GM18517 (cell line): ENCODE data around the gene HPD.
"Not testable (repeated sequence)": the region's sequence is repeated elsewhere in the genome, so short reads cannot be mapped to it uniquely, and the experiment has no call there.

Experiments used
- ATAC-seq: cut with Tn5 transposase; IDR thresholded peaks from one replicate; pipeline ENCODE4 v1.9.1; 2021; ENCODE audit warnings: mild to moderate bottlenecking, moderate library complexity; ENCODE audit not compliant: unreplicated experiment

Gene HPD

GRCh38 chr12:121858662-121859572 is at the start of gene HPD:
Gene HPD, minus strand, starts transcription at chr12:121858859. Its CDS starts 36 bp downstream, at chr12:121858823.
- no peak for ATAC-seq

- no peak for ATAC-seq
These were observed 47.1 kb upstream of the HPD start for GRCh38 chr12:121905746-121906145.

- no peak for ATAC-seq
These were observed 44.5 kb upstream of the HPD start for GRCh38 chr12:121903202-121903601.

GRCh38 chr12:121899590-121899989 is 40.9 kb upstream of the HPD start:
- no peak for ATAC-seq

GRCh38 chr12:121898287-121898686 is 39.6 kb upstream of the HPD start:
- no peak for ATAC-seq

- ATAC-seq, result no peak
These were observed 36.0 kb upstream of the HPD start for GRCh38 chr12:121894633-121895032.

- no peak for ATAC-seq
These were observed 35.4 kb upstream of the HPD start for GRCh38 chr12:121893961-121894460.

- ATAC-seq, result no peak
These were observed 34.3 kb upstream of the HPD start for GRCh38 chr12:121892673-121893561.

GRCh38 chr12:121889661-121890060 is 31.0 kb upstream of the HPD start:
- not testable (repeated sequence) for ATAC-seq

- no peak for ATAC-seq
These were observed 30.6 kb upstream of the HPD start for GRCh38 chr12:121889274-121889624.

GRCh38 chr12:121888478-121889273 is 30.0 kb upstream of the HPD start, which contains the start of gene PSMD9:
Gene PSMD9, plus strand, starts transcription at chr12:121888790. Its CDS starts 67 bp downstream, at chr12:121888857.
- ATAC-seq, result peak; percentile 87

GRCh38 chr12:121888083-121888477 is 29.4 kb upstream of the HPD start:
- ATAC-seq, result no peak

- ATAC-seq, result not testable (repeated sequence)
These were observed 26.5 kb upstream of the HPD start for GRCh38 chr12:121885129-121885528.

- ATAC-seq, result no peak
These were observed 24.6 kb upstream of the HPD start for GRCh38 chr12:121883315-121883660.

- not testable (repeated sequence) for ATAC-seq
These were observed 17.4 kb upstream of the HPD start for GRCh38 chr12:121876080-121876447.

GRCh38 chr12:121875582-121875981 is 16.9 kb upstream of the HPD start:
- ATAC-seq, result no peak

- ATAC-seq, result no peak
These were observed 15.4 kb upstream of the HPD start for GRCh38 chr12:121874071-121874470.

- ATAC-seq, result no peak
These were observed 14.5 kb upstream of the HPD start for GRCh38 chr12:121873216-121873569.

GRCh38 chr12:121872546-121873215 is 14.0 kb upstream of the HPD start:
- no peak for ATAC-seq

GRCh38 chr12:121871467-121871866 is 12.8 kb upstream of the HPD start:
- no peak for ATAC-seq
